ENCODE data around the gene RAD9A. TPM values are rescaled to one million over a fixed set of nuclear protein-coding genes. Genes with fewer than 3 reads are reported as not detected.

RAD9A gene
- total and polyA plus RNA-seq, 9 of the 15 experiments (the other 6 are each of a cell fraction or from before 2014, with no cell fraction given) = 1.4 to 41.2 (median 16.1) TPM

GRCh38 chr11:67428052-67429001 is 36.5 kb downstream of the RAD9A start, which contains the start of gene RPS6KB2 (continued):
- TF ChIP-seq, protein P1, sequence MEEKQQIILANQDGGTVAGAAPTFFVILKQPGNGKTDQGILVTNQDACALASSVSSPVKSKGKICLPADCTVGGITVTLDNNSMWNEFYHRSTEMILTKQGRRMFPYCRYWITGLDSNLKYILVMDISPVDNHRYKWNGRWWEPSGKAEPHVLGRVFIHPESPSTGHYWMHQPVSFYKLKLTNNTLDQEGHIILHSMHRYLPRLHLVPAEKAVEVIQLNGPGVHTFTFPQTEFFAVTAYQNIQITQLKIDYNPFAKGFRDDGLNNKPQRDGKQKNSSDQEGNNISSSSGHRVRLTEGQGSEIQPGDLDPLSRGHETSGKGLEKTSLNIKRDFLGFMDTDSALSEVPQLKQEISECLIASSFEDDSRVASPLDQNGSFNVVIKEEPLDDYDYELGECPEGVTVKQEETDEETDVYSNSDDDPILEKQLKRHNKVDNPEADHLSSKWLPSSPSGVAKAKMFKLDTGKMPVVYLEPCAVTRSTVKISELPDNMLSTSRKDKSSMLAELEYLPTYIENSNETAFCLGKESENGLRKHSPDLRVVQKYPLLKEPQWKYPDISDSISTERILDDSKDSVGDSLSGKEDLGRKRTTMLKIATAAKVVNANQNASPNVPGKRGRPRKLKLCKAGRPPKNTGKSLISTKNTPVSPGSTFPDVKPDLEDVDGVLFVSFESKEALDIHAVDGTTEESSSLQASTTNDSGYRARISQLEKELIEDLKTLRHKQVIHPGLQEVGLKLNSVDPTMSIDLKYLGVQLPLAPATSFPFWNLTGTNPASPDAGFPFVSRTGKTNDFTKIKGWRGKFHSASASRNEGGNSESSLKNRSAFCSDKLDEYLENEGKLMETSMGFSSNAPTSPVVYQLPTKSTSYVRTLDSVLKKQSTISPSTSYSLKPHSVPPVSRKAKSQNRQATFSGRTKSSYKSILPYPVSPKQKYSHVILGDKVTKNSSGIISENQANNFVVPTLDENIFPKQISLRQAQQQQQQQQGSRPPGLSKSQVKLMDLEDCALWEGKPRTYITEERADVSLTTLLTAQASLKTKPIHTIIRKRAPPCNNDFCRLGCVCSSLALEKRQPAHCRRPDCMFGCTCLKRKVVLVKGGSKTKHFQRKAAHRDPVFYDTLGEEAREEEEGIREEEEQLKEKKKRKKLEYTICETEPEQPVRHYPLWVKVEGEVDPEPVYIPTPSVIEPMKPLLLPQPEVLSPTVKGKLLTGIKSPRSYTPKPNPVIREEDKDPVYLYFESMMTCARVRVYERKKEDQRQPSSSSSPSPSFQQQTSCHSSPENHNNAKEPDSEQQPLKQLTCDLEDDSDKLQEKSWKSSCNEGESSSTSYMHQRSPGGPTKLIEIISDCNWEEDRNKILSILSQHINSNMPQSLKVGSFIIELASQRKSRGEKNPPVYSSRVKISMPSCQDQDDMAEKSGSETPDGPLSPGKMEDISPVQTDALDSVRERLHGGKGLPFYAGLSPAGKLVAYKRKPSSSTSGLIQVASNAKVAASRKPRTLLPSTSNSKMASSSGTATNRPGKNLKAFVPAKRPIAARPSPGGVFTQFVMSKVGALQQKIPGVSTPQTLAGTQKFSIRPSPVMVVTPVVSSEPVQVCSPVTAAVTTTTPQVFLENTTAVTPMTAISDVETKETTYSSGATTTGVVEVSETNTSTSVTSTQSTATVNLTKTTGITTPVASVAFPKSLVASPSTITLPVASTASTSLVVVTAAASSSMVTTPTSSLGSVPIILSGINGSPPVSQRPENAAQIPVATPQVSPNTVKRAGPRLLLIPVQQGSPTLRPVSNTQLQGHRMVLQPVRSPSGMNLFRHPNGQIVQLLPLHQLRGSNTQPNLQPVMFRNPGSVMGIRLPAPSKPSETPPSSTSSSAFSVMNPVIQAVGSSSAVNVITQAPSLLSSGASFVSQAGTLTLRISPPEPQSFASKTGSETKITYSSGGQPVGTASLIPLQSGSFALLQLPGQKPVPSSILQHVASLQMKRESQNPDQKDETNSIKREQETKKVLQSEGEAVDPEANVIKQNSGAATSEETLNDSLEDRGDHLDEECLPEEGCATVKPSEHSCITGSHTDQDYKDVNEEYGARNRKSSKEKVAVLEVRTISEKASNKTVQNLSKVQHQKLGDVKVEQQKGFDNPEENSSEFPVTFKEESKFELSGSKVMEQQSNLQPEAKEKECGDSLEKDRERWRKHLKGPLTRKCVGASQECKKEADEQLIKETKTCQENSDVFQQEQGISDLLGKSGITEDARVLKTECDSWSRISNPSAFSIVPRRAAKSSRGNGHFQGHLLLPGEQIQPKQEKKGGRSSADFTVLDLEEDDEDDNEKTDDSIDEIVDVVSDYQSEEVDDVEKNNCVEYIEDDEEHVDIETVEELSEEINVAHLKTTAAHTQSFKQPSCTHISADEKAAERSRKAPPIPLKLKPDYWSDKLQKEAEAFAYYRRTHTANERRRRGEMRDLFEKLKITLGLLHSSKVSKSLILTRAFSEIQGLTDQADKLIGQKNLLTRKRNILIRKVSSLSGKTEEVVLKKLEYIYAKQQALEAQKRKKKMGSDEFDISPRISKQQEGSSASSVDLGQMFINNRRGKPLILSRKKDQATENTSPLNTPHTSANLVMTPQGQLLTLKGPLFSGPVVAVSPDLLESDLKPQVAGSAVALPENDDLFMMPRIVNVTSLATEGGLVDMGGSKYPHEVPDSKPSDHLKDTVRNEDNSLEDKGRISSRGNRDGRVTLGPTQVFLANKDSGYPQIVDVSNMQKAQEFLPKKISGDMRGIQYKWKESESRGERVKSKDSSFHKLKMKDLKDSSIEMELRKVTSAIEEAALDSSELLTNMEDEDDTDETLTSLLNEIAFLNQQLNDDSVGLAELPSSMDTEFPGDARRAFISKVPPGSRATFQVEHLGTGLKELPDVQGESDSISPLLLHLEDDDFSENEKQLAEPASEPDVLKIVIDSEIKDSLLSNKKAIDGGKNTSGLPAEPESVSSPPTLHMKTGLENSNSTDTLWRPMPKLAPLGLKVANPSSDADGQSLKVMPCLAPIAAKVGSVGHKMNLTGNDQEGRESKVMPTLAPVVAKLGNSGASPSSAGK (IDR thresholded peaks at IDR 0.05) = no peak; the same call in 1 of the 2 replicates
- no peak for TF ChIP-seq ZFP91 (CRISPR knock-in tag; IDR thresholded peaks at IDR 0.05)
- TF ChIP-seq TAF7 (tag; IDR thresholded peaks at IDR 0.05) = no peak
- no peak for TF ChIP-seq LARP7 (IDR thresholded peaks at IDR 0.05)
- TF ChIP-seq MCM7 (IDR thresholded peaks at IDR 0.05) = no peak
- TF ChIP-seq, protein P2, sequence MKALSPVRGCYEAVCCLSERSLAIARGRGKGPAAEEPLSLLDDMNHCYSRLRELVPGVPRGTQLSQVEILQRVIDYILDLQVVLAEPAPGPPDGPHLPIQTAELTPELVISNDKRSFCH (CRISPR knock-in tag; IDR thresholded peaks at IDR 0.05) = no peak
- TF ChIP-seq, protein P2 (tag; IDR thresholded peaks at IDR 0.05) = no peak
- no peak for TF ChIP-seq ARID3B (CRISPR knock-in tag; IDR thresholded peaks at IDR 0.05; ENCODE audit: borderline replicate concordance)
- no peak for TF ChIP-seq SNRNP70 (optimal IDR thresholded peaks at IDR 0.05; ENCODE audit: low read depth, low read length)
- TF ChIP-seq ATF1 (CRISPR knock-in tag; IDR thresholded peaks at IDR 0.05) = peak; percentile 98
- TF ChIP-seq ATF1 (tag; IDR thresholded peaks at IDR 0.05) = peak; percentile 100
- TF ChIP-seq HDAC2 (IDR thresholded peaks at IDR 0.05) = no peak
